Measurements from ENCODE around the gene UBE2J1.
"Not testable (repeated sequence)": the region's sequence is repeated elsewhere in the genome, so short reads cannot be mapped to it uniquely, and the experiment has no call there.

The UBE2J1 gene

GRCh38 chr6:89313006-89313405 lies 39.5 kb downstream of the UBE2J1 start:
- H3K4me3 ChIP-seq (ENCODE audit: low read depth, low read length) = no peak overlapping the region
- no peak for DNase-seq (ENCODE audit: low read depth)
- no peak for TF ChIP-seq MYC (IDR thresholded peaks at IDR 0.05; ENCODE audit: low read depth, low read length)
- TF ChIP-seq CTCF (IDR thresholded peaks at IDR 0.05; ENCODE audit: low read depth, low read length) = no peak
- TF ChIP-seq, protein P1, sequence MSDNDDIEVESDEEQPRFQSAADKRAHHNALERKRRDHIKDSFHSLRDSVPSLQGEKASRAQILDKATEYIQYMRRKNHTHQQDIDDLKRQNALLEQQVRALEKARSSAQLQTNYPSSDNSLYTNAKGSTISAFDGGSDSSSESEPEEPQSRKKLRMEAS (IDR thresholded peaks at IDR 0.05; ENCODE audit: low read depth, low read length) = no peak
- TF ChIP-seq POLR2A (IDR thresholded peaks at IDR 0.05; ENCODE audit: extremely low read depth, insufficient read length) = no peak

- no peak overlapping the region for H3K4me3 ChIP-seq (ENCODE audit: low read depth, low read length)
- TF ChIP-seq, protein P1 (IDR thresholded peaks at IDR 0.05; ENCODE audit: low read depth, low read length) = no peak
- TF ChIP-seq MYC (IDR thresholded peaks at IDR 0.05; ENCODE audit: low read depth, low read length) = no peak
- no peak for TF ChIP-seq POLR2A (IDR thresholded peaks at IDR 0.05; ENCODE audit: extremely low read depth, insufficient read length)
- no peak for TF ChIP-seq CTCF (IDR thresholded peaks at IDR 0.05; ENCODE audit: low read depth, low read length)
- peak; percentile 24 for DNase-seq (ENCODE audit: low read depth)
Observed at GRCh38 chr6:89311853-89312531, 40.5 kb downstream of the UBE2J1 start.

DNA sequence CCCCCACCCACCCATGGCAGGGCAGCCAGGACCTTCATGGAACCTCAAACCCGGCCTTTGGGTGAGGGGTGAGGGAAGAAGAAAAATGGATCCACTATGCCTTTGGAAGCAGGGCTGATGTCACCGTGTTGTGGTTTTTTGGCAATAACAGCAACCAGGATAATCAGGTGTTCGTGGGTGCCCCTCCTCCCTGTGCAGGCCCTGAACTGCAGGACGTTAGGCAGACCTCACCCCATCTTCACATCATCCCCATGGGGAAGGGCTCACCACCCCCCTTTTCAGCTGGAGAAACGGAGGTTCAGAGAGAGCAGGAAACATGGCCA lies 41.0 kb downstream of the UBE2J1 start:
- no peak for DNase-seq (ENCODE audit: low read depth)
- H3K4me3 ChIP-seq (ENCODE audit: low read depth, low read length) = no peak overlapping the region
- TF ChIP-seq MYC (IDR thresholded peaks at IDR 0.05; ENCODE audit: low read depth, low read length) (no peak), POLR2A (IDR thresholded peaks at IDR 0.05; ENCODE audit: extremely low read depth, insufficient read length) (no peak), CTCF (IDR thresholded peaks at IDR 0.05; ENCODE audit: low read depth, low read length) (no peak)
- TF ChIP-seq, protein P1 (IDR thresholded peaks at IDR 0.05; ENCODE audit: low read depth, low read length) = no peak

DNA sequence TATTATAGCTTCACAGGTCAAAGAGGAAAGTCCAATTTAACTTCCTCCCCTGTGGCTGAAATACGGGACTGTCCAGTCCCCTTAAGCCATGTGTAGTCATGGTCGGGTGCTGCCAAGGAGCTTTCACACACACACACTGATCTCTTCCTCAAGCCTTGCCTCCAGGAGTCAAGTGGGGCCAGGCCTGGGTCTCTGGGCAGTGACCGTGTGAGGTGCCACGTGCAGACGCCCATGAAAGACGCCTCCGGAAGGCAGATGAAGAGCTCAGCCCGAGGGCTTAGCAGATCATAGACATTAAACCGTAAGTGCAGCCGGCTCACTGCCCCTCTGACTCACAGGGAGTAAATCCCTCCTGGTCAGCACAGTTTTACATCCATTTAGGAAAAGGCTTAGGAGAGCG lies 41.6 kb downstream of the UBE2J1 start:
- TF ChIP-seq POLR2A (IDR thresholded peaks at IDR 0.05; ENCODE audit: extremely low read depth, insufficient read length) = no peak
- H3K4me3 ChIP-seq (ENCODE audit: low read depth, low read length) = no peak overlapping the region
- no peak for DNase-seq (ENCODE audit: low read depth)

DNA sequence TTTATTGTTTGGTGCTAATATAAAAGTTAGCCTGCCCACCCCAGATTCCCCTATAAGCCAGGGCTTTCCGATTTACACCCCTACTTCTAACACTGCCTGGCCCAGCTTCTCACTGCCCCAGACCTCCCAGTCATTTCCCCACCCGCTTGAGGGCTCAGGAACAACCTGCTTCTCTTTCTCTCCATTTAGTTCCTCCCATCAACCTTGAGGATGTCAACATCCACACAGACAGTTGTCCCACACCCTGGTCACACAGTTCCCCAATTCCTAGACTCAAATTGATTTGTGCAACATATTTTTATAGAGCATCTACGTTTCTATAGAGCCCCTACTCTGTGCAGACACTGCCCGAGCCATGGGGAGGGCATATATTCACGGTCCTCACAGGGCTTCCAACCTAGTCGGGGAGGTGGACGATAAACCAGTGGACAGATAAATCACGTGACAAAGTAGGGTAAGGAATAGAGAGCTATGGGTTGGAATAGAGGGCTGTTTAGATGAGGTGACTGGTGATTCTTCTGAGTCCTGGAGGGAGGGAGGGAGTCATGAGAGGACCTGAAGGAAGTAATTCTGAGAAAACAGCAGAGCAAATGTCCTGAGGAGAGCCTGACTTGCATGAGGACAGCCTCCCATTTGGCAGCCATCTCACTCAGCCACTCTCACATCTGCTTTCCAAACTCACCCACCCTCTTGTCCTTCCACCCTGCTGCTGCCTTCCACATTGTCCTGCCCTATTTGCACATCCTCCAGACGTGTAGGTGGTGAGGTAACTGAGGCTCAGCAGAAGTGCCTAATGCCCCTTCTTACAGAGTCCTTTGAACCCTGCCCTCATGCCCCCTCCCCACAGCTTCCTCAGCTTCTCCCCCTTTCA lies 43.8 kb downstream of the UBE2J1 start:
- no peak overlapping the region for H3K4me3 ChIP-seq (ENCODE audit: low read depth, low read length)
- peak; percentile 59 for DNase-seq (ENCODE audit: low read depth)
- TF ChIP-seq, protein P1 (IDR thresholded peaks at IDR 0.05; ENCODE audit: low read depth, low read length) = no peak
- TF ChIP-seq MYC (IDR thresholded peaks at IDR 0.05; ENCODE audit: low read depth, low read length) = no peak
- no peak for TF ChIP-seq POLR2A (IDR thresholded peaks at IDR 0.05; ENCODE audit: extremely low read depth, insufficient read length)
- TF ChIP-seq CTCF (IDR thresholded peaks at IDR 0.05; ENCODE audit: low read depth, low read length) = no peak

- not testable (repeated sequence) for DNase-seq (ENCODE audit: low read depth); H3K4me3 ChIP-seq (ENCODE audit: low read depth, low read length)
Observed at GRCh38 chr6:89304517-89304916, 48.0 kb downstream of the UBE2J1 start.
